RCC 7860 (cell line): Measurements from ENCODE around the gene CNTROB.

Experiments used
- DNase-seq: peaks from one replicate; pipeline ENCODE4 v3.0.0-alpha.2; 2015; ENCODE audit warnings: low spot score
- FAIRE-seq: peaks from 2 replicates; lab custom pipeline; 2012; peaks lifted over from hg19 to GRCh38; lab: Jason Lieb, UNC

The CNTROB gene

DNA sequence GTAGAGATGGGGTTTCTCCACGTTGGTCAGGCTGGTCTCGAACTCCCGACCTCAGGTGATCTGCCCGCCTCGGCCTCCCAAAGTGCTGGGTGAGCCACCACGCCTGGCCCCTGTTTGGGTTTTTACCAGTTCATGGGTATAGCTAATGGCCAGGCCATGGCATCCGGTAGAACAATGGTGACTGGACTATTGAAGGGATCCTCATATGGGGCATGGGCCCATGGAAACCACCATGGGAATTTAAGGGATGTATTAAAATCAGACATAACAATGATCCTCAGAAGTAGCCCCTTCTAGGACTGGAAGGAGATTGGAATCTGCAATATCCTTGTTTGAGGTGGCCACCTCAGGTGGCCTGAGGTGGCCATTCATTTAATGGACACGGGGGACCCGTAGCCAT is 52.9 kb downstream of the CNTROB start:
- FAIRE-seq (no peak), DNase-seq (no peak)

DNA sequence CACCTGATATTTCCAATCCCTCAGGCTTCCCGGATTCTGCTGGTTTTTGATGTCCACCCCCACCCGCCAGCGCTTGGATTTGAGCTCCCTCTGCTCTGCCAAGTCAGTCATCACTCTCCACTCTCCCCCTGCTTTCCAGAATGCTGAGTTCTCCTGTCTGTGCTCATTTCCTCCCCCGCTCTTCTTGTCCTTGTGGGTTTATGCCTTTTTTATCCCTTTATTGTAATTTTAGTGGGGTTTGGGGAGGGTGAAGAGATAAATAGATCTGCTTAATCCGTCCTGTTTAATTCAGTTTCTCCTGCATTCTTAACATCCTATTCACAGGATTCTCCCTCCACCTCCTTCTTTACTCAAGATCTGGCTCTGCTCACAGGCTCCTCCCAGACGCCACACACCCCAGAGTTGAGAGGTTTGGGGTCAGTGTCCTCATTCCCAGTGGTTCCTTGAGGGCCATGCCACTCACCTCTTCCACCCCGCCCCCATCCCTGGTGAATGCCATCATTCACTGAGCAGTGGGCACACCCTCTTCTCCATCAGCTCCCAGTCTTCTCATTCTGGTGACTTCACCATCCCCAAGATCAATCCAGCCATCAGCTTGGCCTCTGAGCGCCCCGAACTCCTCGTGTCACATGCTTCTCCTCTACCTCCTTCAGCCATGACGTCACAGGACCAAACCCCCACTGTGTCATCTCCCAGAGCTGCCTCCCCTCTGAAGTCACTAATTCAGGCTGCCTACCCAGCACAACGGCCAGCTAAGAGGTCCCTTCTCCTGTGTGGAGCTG is 55.3 kb downstream of the CNTROB start:
- no peak for FAIRE-seq

DNA sequence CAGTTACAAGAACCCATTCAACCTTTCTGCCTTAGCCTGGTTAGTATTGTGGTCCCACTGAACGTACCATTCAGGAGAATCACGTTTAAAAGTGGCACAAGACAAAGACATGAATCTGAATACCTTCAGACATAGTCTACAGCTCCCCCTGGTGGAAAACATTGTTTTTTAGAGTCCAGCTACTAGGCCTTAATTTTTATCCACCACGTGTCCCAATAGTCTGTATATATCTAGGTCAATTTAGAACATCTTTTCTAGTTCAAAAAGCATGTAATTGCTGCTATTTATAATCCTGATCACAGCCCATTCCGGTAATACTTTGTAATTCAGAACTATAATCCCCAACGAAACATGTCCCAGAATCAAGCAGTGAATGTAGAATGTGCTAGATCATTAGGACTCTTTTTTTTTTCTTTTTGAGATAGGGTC is 56.8 kb downstream of the CNTROB start:
- peak; percentile 57 for DNase-seq
- peak; percentile 79 for FAIRE-seq

More for the DNA sequence above, 55.3 kb downstream of the CNTROB start:
- DNase-seq, result no peak

DNA sequence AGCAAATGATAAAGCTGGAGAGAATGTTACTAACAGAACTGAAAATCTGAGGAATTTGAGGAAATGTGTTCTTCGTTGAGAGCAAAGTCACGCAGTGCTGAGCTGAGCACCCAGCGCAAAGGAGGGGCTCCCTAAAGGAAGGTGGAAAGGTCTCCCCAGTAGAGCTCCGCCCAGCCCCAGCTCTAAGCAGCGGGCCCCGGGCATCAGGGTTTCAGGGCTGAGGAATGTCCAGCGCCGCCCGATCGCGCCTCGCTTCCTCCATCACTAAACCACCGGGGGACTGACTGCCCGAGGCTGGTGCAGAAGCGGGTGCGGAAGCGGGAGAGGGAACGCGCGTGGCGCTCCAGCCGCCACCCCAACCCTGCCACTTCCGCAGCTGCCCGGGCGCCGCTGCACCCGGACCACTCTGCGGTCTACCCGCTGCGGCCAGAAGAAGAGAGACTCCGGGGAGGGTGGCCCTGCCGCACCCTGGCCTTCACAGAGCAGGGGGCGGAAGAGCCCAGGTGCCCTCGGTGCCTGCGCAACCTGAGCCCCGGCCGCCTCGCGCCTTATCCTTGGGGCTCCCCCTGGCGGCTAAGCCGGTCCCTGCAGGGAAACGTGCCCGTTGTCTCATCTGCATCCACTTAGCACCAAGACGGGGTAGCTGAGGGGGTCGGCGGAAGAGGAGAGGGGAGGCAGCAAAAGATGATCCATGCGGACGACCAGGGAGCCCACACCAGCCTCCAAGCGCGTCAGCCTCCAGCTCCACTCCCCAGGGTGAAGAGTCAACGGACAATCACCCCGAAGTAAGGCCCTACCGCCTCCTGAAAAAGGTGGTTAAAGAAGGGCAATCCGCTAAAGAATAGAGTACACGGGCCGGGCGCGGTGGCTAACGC is 58.0 kb downstream of the CNTROB start:
- DNase-seq, result peak; percentile 25
- FAIRE-seq, result no peak

DNA sequence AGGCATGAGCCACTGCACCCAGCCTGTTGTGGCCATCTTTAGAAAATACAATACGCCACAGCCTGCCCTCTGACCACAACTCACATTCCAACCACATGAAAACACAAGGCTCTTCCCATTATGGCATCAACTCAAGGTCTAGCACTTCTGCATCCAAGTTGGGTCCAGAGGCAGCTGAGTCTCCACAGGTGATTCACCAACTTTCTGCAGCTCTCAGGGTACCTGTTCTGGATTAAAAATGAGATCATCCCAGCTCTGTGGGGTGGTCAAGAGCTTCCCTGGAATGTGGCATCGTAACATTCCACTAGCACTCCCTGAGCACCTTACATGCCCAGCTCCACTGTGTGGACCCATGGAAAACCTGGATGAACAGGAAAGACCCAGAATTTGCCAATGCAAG is 60.5 kb downstream of the CNTROB start:
- DNase-seq, result peak; percentile 73
- FAIRE-seq, result no peak

DNA sequence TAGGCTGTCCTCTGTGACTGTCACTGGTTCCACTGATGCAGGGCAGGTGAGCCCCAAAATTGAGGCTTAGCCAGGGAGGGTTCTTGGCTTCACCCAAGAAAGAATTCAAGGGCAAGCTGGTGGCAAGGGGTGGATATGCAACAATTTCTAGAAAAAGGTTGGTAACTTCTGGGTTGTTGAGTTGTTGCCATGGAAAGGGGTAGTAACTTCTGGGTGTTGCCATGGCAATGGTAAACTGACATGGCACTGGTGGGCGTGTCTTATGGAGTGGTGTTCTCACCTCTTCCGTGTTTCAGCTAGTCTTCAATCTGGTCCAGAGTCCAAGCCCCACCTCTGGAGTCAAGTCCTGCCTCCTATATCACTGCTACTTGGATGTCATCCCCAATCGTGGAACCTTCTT is 60.9 kb downstream of the CNTROB start:
- no peak for FAIRE-seq

DNA sequence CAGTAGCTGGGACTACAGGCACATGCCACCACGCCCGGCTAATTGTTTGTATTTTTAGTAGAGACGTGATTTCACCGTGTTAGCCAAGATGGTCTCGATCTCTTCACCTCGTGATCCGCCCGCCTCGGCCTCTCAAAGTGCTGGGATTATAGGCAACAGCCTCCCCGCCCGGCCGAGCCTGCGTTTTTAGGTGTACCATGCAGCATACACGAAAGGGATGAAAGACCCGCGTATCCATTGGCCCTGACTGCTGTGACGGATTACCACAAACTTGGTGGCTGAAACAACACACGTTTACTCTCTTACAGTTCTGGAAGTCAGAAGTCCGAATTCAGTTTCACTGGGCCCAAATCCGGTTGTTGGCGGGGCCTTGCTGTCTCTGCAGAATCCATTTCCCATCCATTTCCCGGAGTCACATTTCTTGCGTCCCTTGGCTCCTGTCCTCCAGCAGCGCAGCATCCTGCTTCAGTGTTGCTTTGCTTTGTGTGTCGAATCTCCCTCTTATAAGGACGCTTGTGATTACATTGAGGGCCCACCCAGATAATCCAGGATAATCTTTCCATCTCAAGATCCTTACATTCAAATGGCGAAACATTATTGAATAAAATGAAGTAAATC is 62.1 kb downstream of the CNTROB start:
- FAIRE-seq (no peak), DNase-seq (no peak)

More for the DNA sequence above, 60.9 kb downstream of the CNTROB start:
- DNase-seq, result no peak

DNA sequence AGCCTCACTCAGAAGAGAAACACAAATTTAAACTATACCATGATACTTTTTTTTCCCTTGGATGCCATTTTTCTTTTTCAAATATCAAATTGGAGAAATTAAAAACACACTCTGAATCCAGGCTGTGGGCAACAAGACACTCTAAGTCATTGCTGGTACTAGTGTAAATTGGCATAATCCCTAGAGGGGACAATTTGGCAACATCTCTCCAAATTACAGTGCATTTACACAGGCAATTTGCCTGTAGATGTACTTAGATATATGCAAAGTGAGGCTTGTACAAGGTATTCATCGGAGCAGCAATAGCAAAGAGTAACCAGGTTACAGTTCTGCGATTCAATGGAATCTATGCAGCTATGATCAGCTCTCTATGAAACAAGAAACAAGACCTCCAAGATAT is 63.7 kb downstream of the CNTROB start:
- no peak for FAIRE-seq
- no peak for DNase-seq

DNA sequence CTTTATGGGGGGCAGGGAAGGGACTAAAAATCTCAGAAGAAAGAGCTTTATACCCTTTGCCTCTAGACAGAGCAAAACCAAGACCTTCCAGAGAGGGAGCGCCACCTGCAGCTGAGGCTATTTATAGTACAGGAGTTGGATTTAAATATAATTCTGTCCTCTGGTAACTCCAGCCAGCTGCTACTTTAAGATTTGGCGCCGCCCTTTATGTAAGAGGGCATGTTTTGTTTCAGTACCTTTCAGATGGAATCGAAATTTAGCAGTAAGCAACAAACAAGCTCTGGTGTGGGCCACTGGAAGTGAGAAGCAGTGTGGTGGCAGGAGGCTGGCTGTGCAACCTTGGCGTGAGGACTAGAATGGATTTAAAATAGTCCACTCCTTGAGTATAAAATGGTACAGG is 65.2 kb downstream of the CNTROB start:
- peak; percentile 12 for DNase-seq
- FAIRE-seq, result no peak
